Hepatocyte (in vitro differentiated cells): ENCODE data around the gene TM7SF3. TPM values are rescaled to one million over a fixed set of nuclear protein-coding genes. Genes with fewer than 3 reads are reported as not detected.

ENCODE experiments used
- DNase-seq: peaks from one replicate; pipeline ENCODE4 v3.0.0-alpha.2; 2016; ENCODE audit warnings: low spot score
- H2AFZ ChIP-seq: fragments of 200-600 bp; sonication (generic); 2 replicates; pipeline ENCODE4 v1.6.0; 2016; ENCODE audit warnings: antibody characterized with exemption, mild to moderate bottlenecking
- H3K27ac ChIP-seq: fragments of 200-600 bp; sonication (generic); 2 replicates; pipeline ENCODE4 v1.5.1; 2016; ENCODE audit warnings: mild to moderate bottlenecking
- H3K27me3 ChIP-seq: fragments of 200-600 bp; sonication (generic); 2 replicates; pipeline ENCODE4 v1.6.1; 2016
- H3K36me3 ChIP-seq: fragments of 200-600 bp; sonication (generic); replicated peaks from 2 replicates; pipeline ENCODE4 v1.5.1; 2016; ENCODE audit warnings: low read depth; ENCODE audit not compliant: insufficient read depth
- H3K4me1 ChIP-seq: fragments of 200-600 bp; sonication (generic); 2 replicates; pipeline ENCODE4 v1.5.1; 2016; ENCODE audit warnings: mild to moderate bottlenecking, moderate library complexity; ENCODE audit not compliant: insufficient read depth
- H3K4me2 ChIP-seq: fragments of 200-600 bp; sonication (generic); 2 replicates; pipeline ENCODE4 v1.6.0; 2016
- H3K4me3 ChIP-seq: fragments of 200-600 bp; sonication (generic); 2 replicates; pipeline ENCODE4 v1.5.1; 2016; ENCODE audit warnings: mild to moderate bottlenecking
- H3K79me2 ChIP-seq: fragments of 200-600 bp; sonication (generic); 2 replicates; pipeline ENCODE4 v1.6.0; 2017; ENCODE audit warnings: mild to moderate bottlenecking
- H3K9me2 ChIP-seq: fragments of 200-600 bp; sonication (generic); replicated peaks from 2 replicates; pipeline ENCODE4 v1.6.0; 2017; ENCODE audit warnings: mild to moderate bottlenecking; ENCODE audit not compliant: insufficient read depth
- H3K9me3 ChIP-seq: fragments of 200-600 bp; sonication (generic); 2 replicates; pipeline ENCODE4 v1.5.1; 2016; ENCODE audit warnings: low read depth, mild to moderate bottlenecking
- H4K20me1 ChIP-seq: fragments of 200-600 bp; sonication (generic); 2 replicates; pipeline ENCODE4 v1.6.0; 2016; ENCODE audit warnings: mild to moderate bottlenecking; ENCODE audit not compliant: insufficient read depth, poor library complexity, severe bottlenecking
- EZH2 ChIP-seq: fragments of 200-600 bp; sonication (generic); IDR thresholded peaks from 2 replicates; pipeline ENCODE4 v1.6.1; 2016; ENCODE audit warnings: antibody characterized with exemption, mild to moderate bottlenecking, borderline replicate concordance
- EZH2phosphoT487 ChIP-seq: fragments of 200-600 bp; sonication (generic); IDR thresholded peaks from one replicate; pipeline ENCODE4 v1.6.1; 2018; ENCODE audit warnings: antibody characterized with exemption, mild to moderate bottlenecking, low read depth, moderate library complexity; ENCODE audit not compliant: unreplicated experiment, severe bottlenecking
- WGBS: methylation state at CpG from one replicate; pipeline ENCODE4 v1.1.6; 2016; ENCODE audit warnings: low lambda C conversion rate; ENCODE audit errors: missing lambda C conversion rate; 5-methylcytosine and 5-hydroxymethylcytosine counted together
- polyA plus RNA-seq: library from polyadenylated mRNA; unstranded; fragments of >200 nt; fragmentation: Nextera tagmentation; extraction: Ambion mirVana; gene quantifications from 2 replicates; pipeline ENCODE4 v1.2.1, GENCODE V29; 2016
- total RNA-seq: library from RNA; depleted of rRNA; stranded (reverse); fragments of >200 nt; gene quantifications from 2 replicates; pipeline ENCODE4 v1.2.3, GENCODE V29; 2014
- TF ChIP-seq, protein P1 (sequence below): fragments of 200-600 bp; sonication (generic); IDR thresholded peaks from 2 replicates; pipeline ENCODE4 v1.5.1; 2016; ENCODE audit warnings: antibody characterized with exemption, mild to moderate bottlenecking; ENCODE audit not compliant: poor library complexity

The TM7SF3 gene
- total and polyA plus RNA-seq, 2 experiments from 2014 or later = 41.2 to 52.1 TPM

DNA sequence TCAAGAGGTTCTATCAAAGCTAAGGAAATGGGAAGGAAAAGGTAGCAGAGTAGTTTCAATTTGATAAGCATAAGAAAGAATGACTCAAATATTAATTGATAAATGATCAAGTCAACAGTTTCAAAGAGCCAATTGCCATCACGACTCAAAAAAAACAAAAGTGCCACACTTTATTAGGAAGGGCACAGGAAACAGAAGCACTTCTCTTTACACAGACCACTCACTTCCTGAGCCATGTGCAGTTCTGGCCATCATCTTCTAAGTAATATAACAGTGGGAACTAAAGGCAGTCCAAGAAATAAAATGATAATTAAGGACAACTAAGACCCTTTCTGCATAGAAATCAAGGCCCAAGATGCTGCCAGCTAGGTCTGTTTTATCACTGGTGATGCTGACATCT lies 13.2 kb downstream of the TM7SF3 start:
- Histone ChIP-seq H3K27ac (no peak overlapping the region), H3K27me3 (no peaks in the 10 kb centered on the region), H3K4me3 (no peak overlapping the region), H3K79me2 (peaks cover 30% of the 10 kb centered on the region), H3K4me1 (peaks cover 10% of the 10 kb centered on the region), H3K36me3 (no peaks in the 10 kb centered on the region), H2AFZ (no peak overlapping the region), H3K4me2 (no peak overlapping the region), H3K9me2 (no peaks in the 10 kb centered on the region), H4K20me1 (no peaks in the 10 kb centered on the region), H3K9me3 (no peaks in the 10 kb centered on the region)
- TF ChIP-seq EZH2 (no peak), EZH2phosphoT487 (no peak)
- TF ChIP-seq, protein P1, sequence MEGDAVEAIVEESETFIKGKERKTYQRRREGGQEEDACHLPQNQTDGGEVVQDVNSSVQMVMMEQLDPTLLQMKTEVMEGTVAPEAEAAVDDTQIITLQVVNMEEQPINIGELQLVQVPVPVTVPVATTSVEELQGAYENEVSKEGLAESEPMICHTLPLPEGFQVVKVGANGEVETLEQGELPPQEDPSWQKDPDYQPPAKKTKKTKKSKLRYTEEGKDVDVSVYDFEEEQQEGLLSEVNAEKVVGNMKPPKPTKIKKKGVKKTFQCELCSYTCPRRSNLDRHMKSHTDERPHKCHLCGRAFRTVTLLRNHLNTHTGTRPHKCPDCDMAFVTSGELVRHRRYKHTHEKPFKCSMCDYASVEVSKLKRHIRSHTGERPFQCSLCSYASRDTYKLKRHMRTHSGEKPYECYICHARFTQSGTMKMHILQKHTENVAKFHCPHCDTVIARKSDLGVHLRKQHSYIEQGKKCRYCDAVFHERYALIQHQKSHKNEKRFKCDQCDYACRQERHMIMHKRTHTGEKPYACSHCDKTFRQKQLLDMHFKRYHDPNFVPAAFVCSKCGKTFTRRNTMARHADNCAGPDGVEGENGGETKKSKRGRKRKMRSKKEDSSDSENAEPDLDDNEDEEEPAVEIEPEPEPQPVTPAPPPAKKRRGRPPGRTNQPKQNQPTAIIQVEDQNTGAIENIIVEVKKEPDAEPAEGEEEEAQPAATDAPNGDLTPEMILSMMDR = no peak
- DNase-seq = no peak
- WGBS = 87% methylated on average over 1 of the region's 1 CpG

DNA sequence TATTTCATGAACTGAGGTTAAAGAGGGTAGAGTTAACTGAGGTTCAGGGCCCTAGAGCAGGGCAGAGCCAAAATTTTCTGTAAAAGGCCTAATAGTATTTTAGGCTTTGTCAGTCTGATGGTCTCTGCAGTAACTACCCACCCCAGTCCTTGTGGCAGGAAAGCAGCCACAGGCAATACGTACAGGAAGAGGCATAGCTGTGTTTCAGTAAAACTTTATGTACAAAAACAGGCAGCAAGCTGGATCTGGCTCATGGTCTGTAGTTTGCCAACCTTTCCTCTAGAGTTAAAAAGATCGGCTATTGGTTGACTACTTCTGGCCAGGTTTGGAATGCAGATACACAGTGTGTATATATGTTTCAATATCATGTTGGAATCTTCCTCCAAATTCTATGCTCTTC lies 17.2 kb downstream of the TM7SF3 start:
- Histone ChIP-seq H3K9me3 (no peaks in the 10 kb centered on the region), H3K4me1 (no peaks in the 10 kb centered on the region), H2AFZ (no peak overlapping the region), H3K27me3 (no peaks in the 10 kb centered on the region), H4K20me1 (no peaks in the 10 kb centered on the region), H3K9me2 (no peaks in the 10 kb centered on the region), H3K4me3 (no peak overlapping the region), H3K27ac (no peak overlapping the region), H3K79me2 (peaks cover 4% of the 10 kb centered on the region), H3K4me2 (no peak overlapping the region), H3K36me3 (no peaks in the 10 kb centered on the region)
- 96% methylated on average over 2 of the region's 2 CpGs for WGBS
- TF ChIP-seq EZH2phosphoT487 (no peak), EZH2 (no peak)
- TF ChIP-seq, protein P1 = no peak
- DNase-seq = no peak

DNA sequence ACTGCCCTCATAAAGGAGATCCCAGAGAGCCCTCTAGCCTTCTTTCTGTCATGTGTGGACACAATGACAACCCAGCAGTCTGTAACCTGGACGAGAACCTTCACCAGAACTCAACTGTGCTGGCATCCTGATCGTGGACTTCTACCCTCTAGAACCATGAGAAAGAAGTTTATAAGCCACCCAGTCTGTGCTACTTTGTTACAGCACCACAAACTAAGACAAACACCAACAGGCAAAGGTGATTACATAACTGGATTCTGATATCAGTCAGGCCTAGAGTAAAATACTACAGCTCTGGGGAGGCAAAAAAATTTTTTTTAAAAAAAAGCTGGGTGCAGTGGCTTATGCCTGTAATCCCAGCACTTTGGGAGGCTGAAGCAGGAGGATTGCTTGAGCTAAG lies 18.5 kb downstream of the TM7SF3 start:
- WGBS = 85% methylated on average over 2 of the region's 2 CpGs
- no peak overlapping the region for H3K27ac ChIP-seq
- H3K9me3 ChIP-seq = no peaks in the 10 kb centered on the region
- H3K9me2 ChIP-seq = no peaks in the 10 kb centered on the region
- no peak for DNase-seq
- no peaks in the 10 kb centered on the region for H3K36me3 ChIP-seq
- H3K79me2 ChIP-seq = no peaks in the 10 kb centered on the region
- no peak overlapping the region for H3K4me3 ChIP-seq
- H3K27me3 ChIP-seq = no peaks in the 10 kb centered on the region
- H3K4me1 ChIP-seq = peaks cover 3% of the 10 kb centered on the region
- H2AFZ ChIP-seq = no peak overlapping the region
- H3K4me2 ChIP-seq = no peak overlapping the region
- no peaks in the 10 kb centered on the region for H4K20me1 ChIP-seq
- TF ChIP-seq EZH2 (no peak), EZH2phosphoT487 (no peak)
- TF ChIP-seq, protein P1 = no peak

DNA sequence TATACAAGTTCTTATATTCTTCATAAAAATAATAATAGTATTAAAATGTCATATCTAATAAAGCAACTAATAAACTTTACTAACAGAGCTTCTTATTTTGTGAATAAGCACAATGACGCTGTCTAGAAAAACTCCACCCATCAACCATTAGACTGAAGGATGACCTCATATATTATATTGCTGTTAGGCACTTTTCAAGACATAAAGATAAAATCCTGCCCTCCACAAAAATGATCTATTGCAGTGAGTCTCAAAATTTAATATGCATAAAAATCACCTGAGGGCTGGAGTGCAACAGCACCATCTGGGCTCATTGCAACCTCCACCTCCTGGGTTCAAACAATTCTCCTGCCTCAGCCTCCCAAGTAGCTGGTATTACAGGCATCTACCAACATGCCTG lies 20.1 kb downstream of the TM7SF3 start:
- Histone ChIP-seq H3K4me1 (peaks cover 9% of the 10 kb centered on the region), H3K4me3 (no peak overlapping the region), H3K4me2 (no peak overlapping the region), H3K27me3 (no peaks in the 10 kb centered on the region), H2AFZ (no peak overlapping the region), H4K20me1 (no peaks in the 10 kb centered on the region), H3K27ac (no peak overlapping the region), H3K9me3 (no peaks in the 10 kb centered on the region), H3K79me2 (no peaks in the 10 kb centered on the region), H3K36me3 (no peaks in the 10 kb centered on the region), H3K9me2 (no peaks in the 10 kb centered on the region)
- WGBS = 94% methylated on average over 1 of the region's 1 CpG
- TF ChIP-seq EZH2 = no peak
- TF ChIP-seq, protein P1 = no peak
- no peak for TF ChIP-seq EZH2phosphoT487
- DNase-seq = no peak
